K562 (cell line): ENCODE results near the gene EIF2AK2. TPM values are rescaled to one million over a fixed set of nuclear protein-coding genes. Genes with fewer than 3 reads are reported as not detected.
A peak's percentile ranks its signal among the peaks of the same experiment; 100 is the strongest.

Source experiments
- ATAC-seq: fragments of 200-7000 bp; cut with Tn5 transposase; 3 replicates; pipeline ENCODE4 v1.9.1; 2020; ENCODE audit warnings: moderate library complexity
- BruUV-seq: library from RNA; stranded (reverse); fragments of 400-500 nt; replicated peaks from 2 replicates; lab custom pipeline; 2021; lab: Mats Ljungman, UMichigan
- CTCF ChIA-PET: fragments of 300-600 bp; formaldehyde crosslinking; extraction: SDS; loops from one replicate; lab custom pipeline; 2021; ENCODE audit warnings: low intra/inter-chr PET ratio; lab: Yijun Ruan, JAX
- POLR2A ChIA-PET: fragments of 300-600, 350-650 bp; sonication (Branson Sonifier 250); formaldehyde crosslinking; extraction: SDS; loops from one replicate; lab custom pipeline; 2021; ENCODE audit warnings: antibody characterized with exemption, inconsistent platforms; lab: Yijun Ruan, JAX
- DNase-seq, 4 experiments: peaks; one replicate each; pipeline versions ENCODE4 v3.0.0 to v3.0.0-alpha.2; 2011 to 2018; ENCODE audit warnings: low spot score in 3 of 4, mixed read lengths in 3 of 4; ENCODE audit errors: extremely low read depth in 1 of 4
- FAIRE-seq: peaks from 2 replicates; lab custom pipeline; 2011; peaks lifted over from hg19 to GRCh38; lab: Jason Lieb, UNC
- H2AFZ ChIP-seq: 2 replicates; pipeline ENCODE4 v1.6.0; 2011; ENCODE audit warnings: low read depth, low read length, control low read depth, inconsistent platforms
- H3K27ac ChIP-seq: fragments of 200-600 bp; 3 replicates; pipeline ENCODE4 v1.8.0; 2011; ENCODE audit warnings: low read depth, mild to moderate bottlenecking, control low read depth, inconsistent platforms, low read length, moderate library complexity, mixed read lengths; ENCODE audit errors: extremely low read depth
- H3K27me3 ChIP-seq, 2 experiments: fragments of 300-600 bp in 1 of 2; 2 replicates in 1 of 2; 3 replicates in 1 of 2; pipeline versions ENCODE4 v1.6.0 to v1.8.0; 2011; ENCODE audit warnings: inconsistent platforms in 2 of 2, low read length in 2 of 2, mild to moderate bottlenecking in 1 of 2, mixed read lengths in 1 of 2, moderate library complexity in 1 of 2; ENCODE audit not compliant: control insufficient read depth in 2 of 2, insufficient read depth in 2 of 2
- H3K36me3 ChIP-seq: fragments of 300-600 bp; 3 replicates; pipeline ENCODE4 v1.8.0; 2011; ENCODE audit warnings: mild to moderate bottlenecking, low read length, inconsistent platforms; ENCODE audit not compliant: control insufficient read depth, insufficient read depth
- H3K4me1 ChIP-seq, 2 experiments: fragments of 200-600 bp in 1 of 2; replicated peaks in 1 of 2; 2 replicates in 1 of 2; 3 replicates in 1 of 2; pipeline versions ENCODE4 v1.5.1 to v1.8.0; 2011; ENCODE audit warnings: inconsistent platforms in 2 of 2, low read length in 2 of 2, mild to moderate bottlenecking in 1 of 2, mixed read lengths in 1 of 2, moderate library complexity in 1 of 2; ENCODE audit not compliant: control insufficient read depth in 2 of 2, insufficient read depth in 2 of 2
- H3K4me2 ChIP-seq: 2 replicates; pipeline ENCODE4 v1.6.1; 2011; ENCODE audit warnings: low read length, control low read depth, inconsistent platforms, mixed read lengths; ENCODE audit not compliant: insufficient read depth
- H3K4me3 ChIP-seq: fragments of 200-600 bp; sonication (generic), shearing (Covaris generic); 2 replicates; pipeline ENCODE4 v1.5.1; 2016; ENCODE audit warnings: control low read depth, inconsistent platforms
- H3K79me2 ChIP-seq: fragments of 200-600 bp; 3 replicates; pipeline ENCODE4 v1.8.0; 2011; ENCODE audit warnings: low read length, inconsistent platforms; ENCODE audit not compliant: control insufficient read depth, insufficient read depth
- H3K9ac ChIP-seq, 2 experiments: 2 replicates each; pipeline versions ENCODE4 v1.6.0 to v1.6.1; 2011; ENCODE audit warnings: low read depth in 2 of 2, low read length in 2 of 2, control low read depth in 1 of 2, inconsistent platforms in 1 of 2, mild to moderate bottlenecking in 1 of 2, mixed read lengths in 1 of 2; ENCODE audit not compliant: insufficient read depth in 1 of 2
- H3K9me1 ChIP-seq: one replicate; pipeline ENCODE4 v1.6.0; 2011; ENCODE audit warnings: inconsistent platforms, mild to moderate bottlenecking, low read length, moderate library complexity; ENCODE audit not compliant: control insufficient read depth, insufficient read depth
- H3K9me3 ChIP-seq: replicated peaks from 2 replicates; pipeline ENCODE4 v1.5.1; 2011; ENCODE audit warnings: low read depth, low read length, inconsistent platforms; ENCODE audit not compliant: control insufficient read depth, insufficient read depth
- H4K20me1 ChIP-seq: replicated peaks from 2 replicates; pipeline ENCODE4 v1.6.1; 2011; ENCODE audit warnings: low read length, inconsistent platforms, mixed read lengths; ENCODE audit not compliant: control insufficient read depth, insufficient read depth
- CEBPB ChIP-seq: fragments of 450-650 bp; IDR thresholded peaks from 2 replicates; pipeline ENCODE4 v1.6.1; 2016; ENCODE audit warnings: missing genetic modification characterization, missing compliant biosample characterization
- FOXK2 ChIP-seq, 2 experiments: fragments of 450-650 bp; IDR thresholded peaks in 1 of 2; conservative IDR thresholded peaks in 1 of 2; 2 replicates each; pipeline ENCODE4 v1.6.1; 2016; ENCODE audit warnings: low read depth in 2 of 2, mild to moderate bottlenecking in 1 of 2
- NFYB ChIP-seq: IDR thresholded peaks from 2 replicates; pipeline ENCODE4 v1.6.1; 2011; ENCODE audit warnings: mild to moderate bottlenecking, moderate library complexity; ENCODE audit not compliant: insufficient read length; ENCODE audit errors: extremely low read depth
- ZNF197 ChIP-seq: fragments of 200-800 bp; sonication (Bioruptor generic); IDR thresholded peaks from 2 replicates; pipeline ENCODE4 v1.6.1; 2016; ENCODE audit warnings: low read depth, missing genetic modification characterization, missing compliant biosample characterization
- WGBS: fragments of 100-300 bp; shearing (Covaris generic); methylation state at CpG from one replicate; pipeline ENCODE4 v1.1.6; 2016; ENCODE audit warnings: low coverage, mixed read lengths; ENCODE audit not compliant: insufficient coverage; ENCODE audit errors: missing lambda C conversion rate; 5-methylcytosine and 5-hydroxymethylcytosine counted together
- in situ Hi-C: fragments of 300-500 bp; cut with MboI; formaldehyde crosslinking; loops from 4 replicates; pipeline ENCODE4 v1.15.0; 2018; ENCODE audit warnings: inconsistent platforms, mixed read lengths
- intact Hi-C: fragments of 100-400 bp; cut with micrococcal nuclease; formaldehyde crosslinking; loops from 2 replicates; pipeline ENCODE4 v1.14.2; 2022
- polyA plus RNA-seq, 8 experiments: library from polyadenylated mRNA; depleted of rRNA in 4 of 8; stranded (reverse) in 5 of 8; unstranded in 3 of 8; fragments of >200 nt; fragmentation: Nextera tagmentation in 2 of 8; fragmentation: Illumina TruSeq in 1 of 8; extraction: Ambion mirVana in 2 of 8; extraction: Trizol in 1 of 8; gene quantifications; 2 replicates each; pipeline versions ENCODE4 v1.2.1 to v1.2.3, GENCODE V29; 2011 to 2014; ENCODE audit warnings: inconsistent platforms in 1 of 8, missing spikeins in 1 of 8
- total RNA-seq, 7 experiments: library from RNA; depleted of rRNA in 6 of 7; stranded (reverse); fragments of >200 nt in 6 of 7; fragmentation: Illumina TruSeq in 2 of 7; extraction: Trizol in 2 of 7; gene quantifications; 2 replicates each; pipeline versions ENCODE4 v1.2.1 to v1.2.3, GENCODE V29; 2011 to 2021; ENCODE audit warnings: low replicate concordance in 1 of 7

The EIF2AK2 gene
- total and polyA plus RNA-seq, 9 of the 15 experiments (the other 6 are each of a cell fraction or from before 2014, with no cell fraction given) = 3.8 to 19.5 (median 13.3) TPM

- in situ Hi-C loops (no loop called here), intact Hi-C loops (no loop called here)
- Histone ChIP-seq H4K20me1 (no peaks in the 10 kb centered on the region), H3K9me3 (no peaks in the 10 kb centered on the region), H3K4me3 (no peak overlapping the region), H3K27me3 (no peaks in the 10 kb centered on the region), H3K4me1 (no peaks in the 10 kb centered on the region), H2AFZ (no peak overlapping the region)
- ChIA-PET POLR2A (no interaction called here), CTCF (interaction anchor here (0.6 kb wide), 1 partner anchor 39 kb away, joined by 4 read pairs; no protein-coding TSS in a partner anchor)
- BruUV-seq = no TSS peak
- FAIRE-seq (no peak), ATAC-seq (no peak)
- no peak for TF ChIP-seq ZNF197 (CRISPR knock-in tag)
- TF ChIP-seq FOXK2 (conservative IDR thresholded peaks at IDR 0.05 in 1 of 2, IDR thresholded peaks at IDR 0.05 in 1 of 2; ENCODE audit: low read depth in 2 of 2) = no peak
- TF ChIP-seq NFYB = no peak
- TF ChIP-seq CEBPB (tag) = peak; percentile 48
- TF ChIP-seq, all 486 proteins: peak for 1
- Histone ChIP-seq H3K36me3 (peaks cover 42% of the 10 kb centered on the region; the same call in 2 of the 3 replicates), H3K79me2 (no peaks in the 10 kb centered on the region), H3K4me2 (no peak overlapping the region), H3K9ac (no peak overlapping the region), H3K27ac (no peak overlapping the region), H3K9me1 (no peaks in the 10 kb centered on the region)
- 70% methylated on average over 5 of the region's 5 CpGs for WGBS
- no peak for DNase-seq
Measured at GRCh38 chr2:37052600-37053332, 104.0 kb downstream of the EIF2AK2 start.

Other genes with a start within 250 kb of the EIF2AK2 start
Only the 7 nearest of the 9 such genes appear.
- 9.8 and 13.6 TPM in 2 replicates for gene HEATR5B, start 72.6 kb downstream of the EIF2AK2 start, total RNA-seq (2014; rRNA removed)
- gene HEATR5B, start 72.6 kb downstream of the EIF2AK2 start, total RNA-seq (2014; rRNA removed; fragmentation: Illumina TruSeq; extraction: Trizol) = 16.9 and 18.2 TPM in 2 replicates
- 15.5 and 17.6 TPM in 2 replicates for gene HEATR5B, start 72.6 kb downstream of the EIF2AK2 start, total RNA-seq (2015; rRNA removed; fragmentation: Illumina TruSeq; extraction: Trizol)
- gene HEATR5B, start 72.6 kb downstream of the EIF2AK2 start, total RNA-seq (2021) = 12.2 and 12.7 TPM in 2 replicates
- gene HEATR5B, start 72.6 kb downstream of the EIF2AK2 start, polyA plus RNA-seq (2011; rRNA removed) = 18.4 and 21.7 TPM in 2 replicates
- 10.2 and 10.8 TPM in 2 replicates for gene HEATR5B, start 72.6 kb downstream of the EIF2AK2 start, polyA plus RNA-seq (2014; fragmentation: Illumina TruSeq; extraction: Trizol)
- gene HEATR5B, start 72.6 kb downstream of the EIF2AK2 start, polyA plus RNA-seq (2014; fragmentation: Nextera tagmentation; extraction: Ambion mirVana) = 1 to 10 TPM; 4.2 to 4.7 TPM
- 10.1 and 10.6 TPM in 2 replicates for gene HEATR5B, start 72.6 kb downstream of the EIF2AK2 start, polyA plus RNA-seq (2014; rRNA removed)
- gene GPATCH11, start 72.5 kb downstream of the EIF2AK2 start, total RNA-seq (2014; rRNA removed) = 10.0 and 11.3 TPM in 2 replicates
- gene GPATCH11, start 72.5 kb downstream of the EIF2AK2 start, total RNA-seq (2014; rRNA removed; fragmentation: Illumina TruSeq; extraction: Trizol) = 23.9 and 27.1 TPM in 2 replicates
- 20.0 and 22.8 TPM in 2 replicates for gene GPATCH11, start 72.5 kb downstream of the EIF2AK2 start, total RNA-seq (2015; rRNA removed; fragmentation: Illumina TruSeq; extraction: Trizol)
- 9.9 and 10.5 TPM in 2 replicates for gene GPATCH11, start 72.5 kb downstream of the EIF2AK2 start, total RNA-seq (2021)
- gene GPATCH11, start 72.5 kb downstream of the EIF2AK2 start, polyA plus RNA-seq (2011; rRNA removed) = 12.9 and 18.1 TPM in 2 replicates
- gene GPATCH11, start 72.5 kb downstream of the EIF2AK2 start, polyA plus RNA-seq (2014; fragmentation: Illumina TruSeq; extraction: Trizol) = 18.2 and 21.5 TPM in 2 replicates
- gene GPATCH11, start 72.5 kb downstream of the EIF2AK2 start, polyA plus RNA-seq (2014; fragmentation: Nextera tagmentation; extraction: Ambion mirVana) = 10 to 100 TPM in 1 of 2 experiments, 1 to 10 TPM in 1; 7.9 to 11.3 TPM
- 15.2 and 15.6 TPM in 2 replicates for gene GPATCH11, start 72.5 kb downstream of the EIF2AK2 start, polyA plus RNA-seq (2014; rRNA removed)
- not detected in 2 replicates for gene SULT6B1, start 31.7 kb upstream of the EIF2AK2 start, total RNA-seq (2014; rRNA removed)
- gene SULT6B1, start 31.7 kb upstream of the EIF2AK2 start, total RNA-seq (2014; rRNA removed; fragmentation: Illumina TruSeq; extraction: Trizol) = not detected in 2 replicates
- gene SULT6B1, start 31.7 kb upstream of the EIF2AK2 start, total RNA-seq (2015; rRNA removed; fragmentation: Illumina TruSeq; extraction: Trizol) = not detected in 2 replicates
- gene SULT6B1, start 31.7 kb upstream of the EIF2AK2 start, total RNA-seq (2021) = not detected in 2 replicates
- not detected in 2 replicates for gene SULT6B1, start 31.7 kb upstream of the EIF2AK2 start, polyA plus RNA-seq (2011; rRNA removed)
- gene SULT6B1, start 31.7 kb upstream of the EIF2AK2 start, polyA plus RNA-seq (2014; fragmentation: Illumina TruSeq; extraction: Trizol) = not detected in 2 replicates
- gene SULT6B1, start 31.7 kb upstream of the EIF2AK2 start, polyA plus RNA-seq (2014; fragmentation: Nextera tagmentation; extraction: Ambion mirVana) = not detected
- not detected in 2 replicates for gene SULT6B1, start 31.7 kb upstream of the EIF2AK2 start, polyA plus RNA-seq (2014; rRNA removed)
- 19.7 and 21.7 TPM in 2 replicates for gene CEBPZOS, start 39.5 kb upstream of the EIF2AK2 start, total RNA-seq (2014; rRNA removed)
- 41.5 and 46.3 TPM in 2 replicates for gene CEBPZOS, start 39.5 kb upstream of the EIF2AK2 start, total RNA-seq (2014; rRNA removed; fragmentation: Illumina TruSeq; extraction: Trizol)
- 28.5 and 32.1 TPM in 2 replicates for gene CEBPZOS, start 39.5 kb upstream of the EIF2AK2 start, total RNA-seq (2015; rRNA removed; fragmentation: Illumina TruSeq; extraction: Trizol)
- 48.0 and 48.9 TPM in 2 replicates for gene CEBPZOS, start 39.5 kb upstream of the EIF2AK2 start, total RNA-seq (2021)
- gene CEBPZOS, start 39.5 kb upstream of the EIF2AK2 start, polyA plus RNA-seq (2011; rRNA removed) = 48.8 and 53.7 TPM in 2 replicates
- 46.4 and 59.2 TPM in 2 replicates for gene CEBPZOS, start 39.5 kb upstream of the EIF2AK2 start, polyA plus RNA-seq (2014; fragmentation: Illumina TruSeq; extraction: Trizol)
- gene CEBPZOS, start 39.5 kb upstream of the EIF2AK2 start, polyA plus RNA-seq (2014; fragmentation: Nextera tagmentation; extraction: Ambion mirVana) = 10 to 100 TPM; 28.5 to 64.8 TPM
- gene CEBPZOS, start 39.5 kb upstream of the EIF2AK2 start, polyA plus RNA-seq (2014; rRNA removed) = 46.7 and 62.4 TPM in 2 replicates
- 63.5 and 77.1 TPM in 2 replicates for gene CEBPZ, start 74.6 kb upstream of the EIF2AK2 start, total RNA-seq (2014; rRNA removed)
- 160 and 192 TPM in 2 replicates for gene CEBPZ, start 74.6 kb upstream of the EIF2AK2 start, total RNA-seq (2014; rRNA removed; fragmentation: Illumina TruSeq; extraction: Trizol)
- gene CEBPZ, start 74.6 kb upstream of the EIF2AK2 start, total RNA-seq (2015; rRNA removed; fragmentation: Illumina TruSeq; extraction: Trizol) = 111 and 118 TPM in 2 replicates
- 84.9 and 91.4 TPM in 2 replicates for gene CEBPZ, start 74.6 kb upstream of the EIF2AK2 start, total RNA-seq (2021)
- gene CEBPZ, start 74.6 kb upstream of the EIF2AK2 start, polyA plus RNA-seq (2011; rRNA removed) = 30.2 and 49.7 TPM in 2 replicates
- gene CEBPZ, start 74.6 kb upstream of the EIF2AK2 start, polyA plus RNA-seq (2014; fragmentation: Illumina TruSeq; extraction: Trizol) = 74.8 and 82.8 TPM in 2 replicates
- gene CEBPZ, start 74.6 kb upstream of the EIF2AK2 start, polyA plus RNA-seq (2014; fragmentation: Nextera tagmentation; extraction: Ambion mirVana) = 100 to 1,000 TPM in 1 of 2 experiments, 10 to 100 TPM in 1; 56.5 to 102 TPM
- 63.3 and 68.1 TPM in 2 replicates for gene CEBPZ, start 74.6 kb upstream of the EIF2AK2 start, polyA plus RNA-seq (2014; rRNA removed)
- gene NDUFAF7, start 74.7 kb upstream of the EIF2AK2 start, total RNA-seq (2014; rRNA removed) = 12.9 and 14.9 TPM in 2 replicates
- gene NDUFAF7, start 74.7 kb upstream of the EIF2AK2 start, total RNA-seq (2014; rRNA removed; fragmentation: Illumina TruSeq; extraction: Trizol) = 29.3 and 31.5 TPM in 2 replicates
- 23.4 and 23.9 TPM in 2 replicates for gene NDUFAF7, start 74.7 kb upstream of the EIF2AK2 start, total RNA-seq (2015; rRNA removed; fragmentation: Illumina TruSeq; extraction: Trizol)
- gene NDUFAF7, start 74.7 kb upstream of the EIF2AK2 start, total RNA-seq (2021) = 20.7 and 23.4 TPM in 2 replicates
- gene NDUFAF7, start 74.7 kb upstream of the EIF2AK2 start, polyA plus RNA-seq (2011; rRNA removed) = 31.9 and 41.6 TPM in 2 replicates
- 20.6 and 22.1 TPM in 2 replicates for gene NDUFAF7, start 74.7 kb upstream of the EIF2AK2 start, polyA plus RNA-seq (2014; fragmentation: Illumina TruSeq; extraction: Trizol)
- 10 to 100 TPM; 18.9 to 25.0 TPM for gene NDUFAF7, start 74.7 kb upstream of the EIF2AK2 start, polyA plus RNA-seq (2014; fragmentation: Nextera tagmentation; extraction: Ambion mirVana)
- gene NDUFAF7, start 74.7 kb upstream of the EIF2AK2 start, polyA plus RNA-seq (2014; rRNA removed) = 30.1 and 34.3 TPM in 2 replicates
- gene PRKD3, start 167.9 kb upstream of the EIF2AK2 start, total RNA-seq (2014; rRNA removed) = 14.1 and 14.2 TPM in 2 replicates
- 24.3 and 24.5 TPM in 2 replicates for gene PRKD3, start 167.9 kb upstream of the EIF2AK2 start, total RNA-seq (2014; rRNA removed; fragmentation: Illumina TruSeq; extraction: Trizol)
- 19.9 and 22.7 TPM in 2 replicates for gene PRKD3, start 167.9 kb upstream of the EIF2AK2 start, total RNA-seq (2015; rRNA removed; fragmentation: Illumina TruSeq; extraction: Trizol)
- 17.7 and 20.7 TPM in 2 replicates for gene PRKD3, start 167.9 kb upstream of the EIF2AK2 start, total RNA-seq (2021)
- 19.7 and 26.7 TPM in 2 replicates for gene PRKD3, start 167.9 kb upstream of the EIF2AK2 start, polyA plus RNA-seq (2011; rRNA removed)
- 16.7 and 17.0 TPM in 2 replicates for gene PRKD3, start 167.9 kb upstream of the EIF2AK2 start, polyA plus RNA-seq (2014; fragmentation: Illumina TruSeq; extraction: Trizol)
- gene PRKD3, start 167.9 kb upstream of the EIF2AK2 start, polyA plus RNA-seq (2014; fragmentation: Nextera tagmentation; extraction: Ambion mirVana) = 1 to 10 TPM; 4.7 to 9.2 TPM
- gene PRKD3, start 167.9 kb upstream of the EIF2AK2 start, polyA plus RNA-seq (2014; rRNA removed) = 12.1 and 12.3 TPM in 2 replicates